Uterus (tissue), 2 donors: Measurements from ENCODE around the gene UBE2R2.

Experiments used
- CTCF ChIP-seq, 4 experiments: fragments of 200-600 bp in 2 of 4; fragments of 450-650 bp in 2 of 4; sonication (generic) in 2 of 4; IDR thresholded peaks; one replicate each; pipeline ENCODE4 v1.5.1; 2016 to 2019; ENCODE audit warnings: antibody characterized with exemption in 4 of 4, mild to moderate bottlenecking in 2 of 4, moderate library complexity in 1 of 4
- POLR2A ChIP-seq, 2 donors: fragments of 450-650 bp; IDR thresholded peaks; one replicate each; pipeline ENCODE4 v1.6.1; 2016; ENCODE audit warnings: antibody characterized with exemption in 2 of 2, mild to moderate bottlenecking in 1 of 2, moderate library complexity in 1 of 2

GRCh38 chr9:33906769-33907168 is 89.8 kb downstream of the UBE2R2 start:
- TF ChIP-seq POLR2A (IDR thresholded peaks at IDR 0.05) (no peak), CTCF (IDR thresholded peaks at IDR 0.05) (no peak)
